ENCODE results near the gene SFMBT1.

The SFMBT1 gene

GRCh38 chr3:52879581-52879980, 166.3 kb downstream of the SFMBT1 start:
- DNase-seq = no peak

- no peak for DNase-seq
These were observed 166.8 kb downstream of the SFMBT1 start for GRCh38 chr3:52879090-52879489.

- DNase-seq = no peak
These were observed 168.8 kb downstream of the SFMBT1 start for GRCh38 chr3:52877085-52877484.

GRCh38 chr3:52874864-52875587, 170.8 kb downstream of the SFMBT1 start:
- DNase-seq = no peak

GRCh38 chr3:52874160-52874701, 171.6 kb downstream of the SFMBT1 start:
- no peak for DNase-seq

- no peak for DNase-seq
These were observed 172.3 kb downstream of the SFMBT1 start for GRCh38 chr3:52873433-52874159.

- no peak for DNase-seq
These were observed 173.6 kb downstream of the SFMBT1 start for GRCh38 chr3:52872245-52872644.

- DNase-seq = no peak
These were observed 174.1 kb downstream of the SFMBT1 start for GRCh38 chr3:52871761-52872160.

- no peak for DNase-seq
These were observed 175.4 kb downstream of the SFMBT1 start for GRCh38 chr3:52870471-52870870.

- DNase-seq = no peak
These were observed 179.4 kb downstream of the SFMBT1 start for GRCh38 chr3:52866427-52866826.

GRCh38 chr3:52865994-52866393, 179.9 kb downstream of the SFMBT1 start:
- DNase-seq = no peak

GRCh38 chr3:52860424-52860768, 185.5 kb downstream of the SFMBT1 start:
- no peak for DNase-seq

GRCh38 chr3:52859686-52860423, 186.0 kb downstream of the SFMBT1 start:
- DNase-seq = no peak

- no peak for DNase-seq
These were observed 188.0 kb downstream of the SFMBT1 start for GRCh38 chr3:52857864-52858263.

- DNase-seq = no peak
These were observed 188.7 kb downstream of the SFMBT1 start for GRCh38 chr3:52857133-52857532.

GRCh38 chr3:52856666-52857065, 189.2 kb downstream of the SFMBT1 start:
- no peak for DNase-seq

GRCh38 chr3:52854013-52854412, 191.9 kb downstream of the SFMBT1 start:
- no peak for DNase-seq

All from SW 1271 (cell line).